Body of pancreas (tissue), 4 donors: Measurements from ENCODE around the gene ATF7IP2. TPM values are rescaled to one million over a fixed set of nuclear protein-coding genes. Genes with fewer than 3 reads are reported as not detected.

ENCODE experiments used
- ATAC-seq: fragments of 150-250 bp; one replicate; pipeline ENCODE4 v1.9.1; 2016
- DNase-seq, 4 donors: peaks; one replicate each; pipeline ENCODE4 v3.0.0-alpha.2; 2019
- H3K27ac ChIP-seq, 4 donors: fragments of 200-600 bp; sonication (generic); 1 replicate in 3 of 4; 2 replicates in 1 of 4; pipeline versions ENCODE4 v1.5.1 to v1.6.1; 2016 to 2019; ENCODE audit warnings: mild to moderate bottlenecking in 1 of 4, mixed read lengths in 1 of 4, moderate library complexity in 1 of 4
- H3K27me3 ChIP-seq, 2 donors: fragments of 200-600 bp; sonication (generic); one replicate each; pipeline ENCODE4 v1.6.0; 2016; ENCODE audit warnings: mild to moderate bottlenecking in 1 of 2
- H3K36me3 ChIP-seq, 2 donors: fragments of 200-600 bp; sonication (generic); replicated peaks in 1 of 2; 2 replicates each; pipeline ENCODE4 v1.5.1; 2016; ENCODE audit warnings: low read depth in 2 of 2; ENCODE audit not compliant: insufficient read depth in 1 of 2
- H3K4me1 ChIP-seq: fragments of 200-600 bp; sonication (generic); one replicate; pipeline ENCODE4 v1.6.0; 2016
- H3K4me3 ChIP-seq, 2 donors: fragments of 200-600 bp; sonication (generic); 1 replicate in 1 of 2; 2 replicates in 1 of 2; pipeline ENCODE4 v1.5.1; 2016 to 2019
- H3K9me3 ChIP-seq, 3 donors: fragments of 200-600 bp; sonication (generic); 1 replicate in 2 of 3; 2 replicates in 1 of 3; pipeline ENCODE4 v1.5.1; 2016
- POLR2A ChIP-seq, 3 donors: fragments of 450-650 bp; IDR thresholded peaks; one replicate each; pipeline ENCODE4 v1.6.1; 2016; ENCODE audit warnings: antibody characterized with exemption in 3 of 3, mild to moderate bottlenecking in 2 of 3
- WGBS, 2 donors: methylation state at CpG; one replicate each; pipeline ENCODE4 v1.1.5; 2017; 5-methylcytosine and 5-hydroxymethylcytosine counted together
- intact Hi-C: fragments of 100-400 bp; cut with DNase I; formaldehyde crosslinking; loops from one replicate; pipeline ENCODE4 v1.15.1; 2023
- total RNA-seq, 2 donors: library from RNA; depleted of rRNA; stranded (reverse); fragments of >200 nt; gene quantifications; one replicate each; pipeline ENCODE4 v1.1.0, GENCODE V29; 2016
- TF ChIP-seq, protein P1 (sequence below), 7 experiments: fragments of 450-650 bp in 4 of 7; fragments of 200-600 bp in 3 of 7; sonication (generic) in 3 of 7; IDR thresholded peaks; one replicate each; pipeline ENCODE4 v1.5.1; 2016 to 2019; ENCODE audit warnings: antibody characterized with exemption in 7 of 7

The ATF7IP2 gene
- total RNA-seq, 2 donors from 2014 or later = 15.8 to 22.8 TPM

DNA sequence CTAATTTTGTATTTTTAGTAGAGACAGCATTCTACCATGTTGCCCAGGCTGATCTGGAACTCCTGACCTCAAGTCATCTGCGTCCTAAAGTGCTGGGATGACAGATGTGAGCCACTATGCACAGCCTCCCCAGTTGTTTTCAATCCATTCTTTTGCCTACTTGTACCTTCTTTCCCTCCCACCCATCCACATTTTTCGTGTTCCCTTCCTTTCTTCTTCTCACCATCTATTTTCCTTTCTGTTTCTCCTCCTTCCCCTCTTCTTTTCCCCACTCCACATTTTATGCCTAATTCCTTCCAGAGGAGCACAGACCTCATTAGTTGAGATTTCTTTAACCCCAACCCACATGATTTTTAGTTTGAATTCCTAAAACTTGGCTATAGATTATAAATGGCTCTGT, 94.3 kb downstream of the ATF7IP2 start:
- 94 to 98% methylated on average over 2 of the region's 2 CpGs for WGBS, 2 donors
- Histone ChIP-seq H3K27ac (no peak overlapping the region), H3K4me1 (no peaks in the 10 kb centered on the region), H3K4me3 (no peak overlapping the region), H3K36me3 (no peaks in the 10 kb centered on the region), H3K27me3 (no peaks in the 10 kb centered on the region), H3K9me3 (no peaks in the 10 kb centered on the region)
- no peak for TF ChIP-seq POLR2A (IDR thresholded peaks at IDR 0.05)
- TF ChIP-seq, protein P1, sequence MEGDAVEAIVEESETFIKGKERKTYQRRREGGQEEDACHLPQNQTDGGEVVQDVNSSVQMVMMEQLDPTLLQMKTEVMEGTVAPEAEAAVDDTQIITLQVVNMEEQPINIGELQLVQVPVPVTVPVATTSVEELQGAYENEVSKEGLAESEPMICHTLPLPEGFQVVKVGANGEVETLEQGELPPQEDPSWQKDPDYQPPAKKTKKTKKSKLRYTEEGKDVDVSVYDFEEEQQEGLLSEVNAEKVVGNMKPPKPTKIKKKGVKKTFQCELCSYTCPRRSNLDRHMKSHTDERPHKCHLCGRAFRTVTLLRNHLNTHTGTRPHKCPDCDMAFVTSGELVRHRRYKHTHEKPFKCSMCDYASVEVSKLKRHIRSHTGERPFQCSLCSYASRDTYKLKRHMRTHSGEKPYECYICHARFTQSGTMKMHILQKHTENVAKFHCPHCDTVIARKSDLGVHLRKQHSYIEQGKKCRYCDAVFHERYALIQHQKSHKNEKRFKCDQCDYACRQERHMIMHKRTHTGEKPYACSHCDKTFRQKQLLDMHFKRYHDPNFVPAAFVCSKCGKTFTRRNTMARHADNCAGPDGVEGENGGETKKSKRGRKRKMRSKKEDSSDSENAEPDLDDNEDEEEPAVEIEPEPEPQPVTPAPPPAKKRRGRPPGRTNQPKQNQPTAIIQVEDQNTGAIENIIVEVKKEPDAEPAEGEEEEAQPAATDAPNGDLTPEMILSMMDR (IDR thresholded peaks at IDR 0.05) = no peak
- intact Hi-C loops = no loop called here
- DNase-seq = no peak
- ATAC-seq = no peak

- Histone ChIP-seq H3K4me3 (no peak overlapping the region), H3K36me3 (no peaks in the 10 kb centered on the region), H3K27ac (no peak overlapping the region), H3K9me3 (no peaks in the 10 kb centered on the region), H3K4me1 (no peaks in the 10 kb centered on the region), H3K27me3 (no peaks in the 10 kb centered on the region)
- intact Hi-C loops = no loop called here
- no peak for DNase-seq
- ATAC-seq = no peak
- 81 to 86% methylated on average over 4 of the region's 4 CpGs for WGBS, 2 donors
- no peak for TF ChIP-seq POLR2A (IDR thresholded peaks at IDR 0.05)
- TF ChIP-seq, protein P1 (IDR thresholded peaks at IDR 0.05) = no peak
These were observed 99.3 kb downstream of the ATF7IP2 start for GRCh38 chr16:10485159-10485558.

DNA sequence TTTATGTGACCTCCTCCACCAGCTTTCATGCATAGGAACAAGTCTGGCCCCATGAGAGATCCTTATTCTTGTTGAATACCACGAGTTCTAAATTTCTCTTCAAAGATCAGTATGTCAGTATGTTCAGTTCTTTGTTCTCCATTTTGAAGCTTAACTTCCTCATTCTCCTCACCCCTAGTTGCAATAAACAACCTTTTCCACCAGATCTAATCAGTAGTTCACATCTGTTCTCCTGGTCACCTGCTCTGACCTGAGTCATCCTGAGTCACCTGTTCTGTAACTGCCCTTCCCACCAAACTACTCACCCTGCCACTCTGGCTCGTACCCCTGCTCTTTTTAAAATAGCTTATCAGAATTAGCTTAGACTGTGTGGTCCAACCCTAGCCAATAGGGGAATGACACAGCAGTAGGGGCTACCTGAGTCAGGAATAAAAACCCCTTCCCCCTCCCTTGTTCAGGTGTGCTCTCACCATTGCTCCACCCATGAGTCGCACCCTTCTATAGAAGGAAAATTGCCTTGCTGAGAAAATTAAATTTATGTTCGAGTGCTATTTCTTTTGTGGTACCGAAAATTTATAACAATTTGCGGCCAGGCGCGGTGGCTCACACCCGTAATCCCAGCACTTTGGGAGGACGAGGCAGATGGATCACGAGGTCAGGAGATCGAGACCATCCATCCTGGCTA, 100.0 kb downstream of the ATF7IP2 start:
- Histone ChIP-seq H3K9me3 (no peaks in the 10 kb centered on the region), H3K36me3 (no peaks in the 10 kb centered on the region), H3K4me3 (no peak overlapping the region), H3K4me1 (no peaks in the 10 kb centered on the region), H3K27me3 (no peaks in the 10 kb centered on the region), H3K27ac (no peak overlapping the region)
- no peak for DNase-seq
- ATAC-seq = no peak
- intact Hi-C loops = no loop called here
- WGBS, 2 donors = 91 to 96% methylated on average over 12 of the region's 12 CpGs
- no peak for TF ChIP-seq POLR2A (IDR thresholded peaks at IDR 0.05)
- TF ChIP-seq, protein P1 (IDR thresholded peaks at IDR 0.05) = no peak

DNA sequence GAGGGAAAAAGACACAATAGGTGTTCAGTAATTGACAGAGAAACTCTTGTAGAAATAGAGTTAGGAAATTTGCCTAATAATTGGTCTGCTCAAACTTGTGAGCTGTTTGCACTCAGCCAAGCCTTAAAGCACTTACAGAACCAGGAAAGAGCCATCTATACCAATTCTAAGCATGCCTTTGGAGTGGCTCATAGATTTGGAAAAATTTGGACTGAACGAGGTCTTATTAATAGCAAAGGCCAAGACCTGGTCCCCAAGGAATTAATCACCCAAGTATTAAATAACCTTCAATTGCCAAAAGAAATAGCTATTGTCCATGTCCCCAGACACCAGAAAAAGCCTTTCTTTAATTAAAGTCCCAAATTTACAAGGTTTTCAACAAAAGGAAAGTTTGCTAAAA, 104.3 kb downstream of the ATF7IP2 start:
- ATAC-seq = no peak
- no peak for DNase-seq
- no peak for TF ChIP-seq POLR2A (IDR thresholded peaks at IDR 0.05)
- TF ChIP-seq, protein P1 (IDR thresholded peaks at IDR 0.05) = no peak
- H3K4me1 ChIP-seq = no peaks in the 10 kb centered on the region
- H3K9me3 ChIP-seq = peaks cover 0 to 5% (median 0%) of the 10 kb centered on the region in 3 donors
- WGBS, 2 donors = 38 to 48% methylated on average over 1 of the region's 1 CpG
- intact Hi-C loops = no loop called here
- no peak overlapping the region for H3K4me3 ChIP-seq
- no peaks in the 10 kb centered on the region for H3K36me3 ChIP-seq
- no peak overlapping the region for H3K27ac ChIP-seq
- no peaks in the 10 kb centered on the region for H3K27me3 ChIP-seq

GRCh38 chr16:10493276-10493675, 107.4 kb downstream of the ATF7IP2 start:
- TF ChIP-seq, protein P1 (IDR thresholded peaks at IDR 0.05) = no peak
- TF ChIP-seq POLR2A (IDR thresholded peaks at IDR 0.05) = no peak
- intact Hi-C loops = no loop called here
- ATAC-seq (no peak), DNase-seq (no peak)
- Histone ChIP-seq H3K9me3 (peaks cover 0 to 6% (median 0%) of the 10 kb centered on the region in 3 donors), H3K27ac (no peak overlapping the region), H3K4me3 (no peak overlapping the region), H3K27me3 (no peaks in the 10 kb centered on the region), H3K36me3 (no peaks in the 10 kb centered on the region), H3K4me1 (peaks cover 6% of the 10 kb centered on the region)
- 91 to 93% methylated on average over 7 of the region's 8 CpGs for WGBS, 2 donors
